CD4-positive, alpha-beta T cell treated with Interleukin-6 at 100 ng/mL for 8 hours (primary cell): ENCODE results near the gene SETSIP.
"Not testable (repeated sequence)": the region's sequence is repeated elsewhere in the genome, so short reads cannot be mapped to it uniquely, and the experiment has no call there.

Experiments used
- DNase-seq: peaks from one replicate; pipeline ENCODE4 v3.0.0-alpha.2; 2020; ENCODE audit warnings: mixed read lengths, low spot score

SETSIP gene

DNA sequence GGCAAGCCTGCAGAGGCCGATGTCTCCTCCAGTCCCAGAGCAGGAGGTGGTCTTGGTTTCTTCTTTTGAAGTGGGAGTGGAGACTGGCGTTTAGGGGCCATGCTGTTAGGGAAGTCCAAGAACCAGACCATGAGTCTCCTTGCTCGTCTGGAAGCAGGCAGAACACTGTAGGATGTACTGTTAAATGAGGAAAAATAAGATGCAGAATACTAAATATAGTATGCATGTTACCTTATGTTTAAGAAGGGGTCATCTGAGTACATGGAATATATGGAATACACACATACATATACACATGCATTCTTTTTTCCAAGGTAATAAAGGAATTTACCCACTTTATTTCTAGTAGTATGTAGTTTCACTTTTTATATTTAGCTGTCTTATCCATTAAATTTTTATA lies at the start of gene SETSIP:
SETSIP (minus strand) TSS at position 101 of the 400 bp plus-strand sequence; CDS start at position 101, 0 bp downstream.
- DNase-seq, result no peak

- no peak for DNase-seq
Measured at GRCh38 chr1:92123868-92124267, 48.7 kb upstream of the SETSIP start.

DNA sequence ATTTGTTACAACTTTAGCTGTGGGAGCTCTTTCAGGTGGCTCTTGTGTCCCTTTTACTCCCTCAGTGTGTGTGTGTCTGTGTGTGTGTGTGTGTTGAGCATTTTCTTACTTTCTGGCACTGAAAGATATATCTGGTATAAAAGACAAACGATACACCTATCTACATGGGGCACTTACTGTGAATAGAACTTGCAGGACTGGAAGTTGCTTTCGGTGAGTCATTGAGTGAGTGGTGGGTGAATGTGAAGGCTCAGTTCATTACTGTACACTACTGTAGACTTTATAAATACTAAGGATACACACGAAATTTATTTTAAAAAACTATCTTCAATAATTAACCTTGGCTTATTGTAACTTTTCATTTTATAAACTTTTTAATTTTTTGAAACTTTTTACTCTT lies 43.6 kb upstream of the SETSIP start:
- DNase-seq, result no peak

DNA sequence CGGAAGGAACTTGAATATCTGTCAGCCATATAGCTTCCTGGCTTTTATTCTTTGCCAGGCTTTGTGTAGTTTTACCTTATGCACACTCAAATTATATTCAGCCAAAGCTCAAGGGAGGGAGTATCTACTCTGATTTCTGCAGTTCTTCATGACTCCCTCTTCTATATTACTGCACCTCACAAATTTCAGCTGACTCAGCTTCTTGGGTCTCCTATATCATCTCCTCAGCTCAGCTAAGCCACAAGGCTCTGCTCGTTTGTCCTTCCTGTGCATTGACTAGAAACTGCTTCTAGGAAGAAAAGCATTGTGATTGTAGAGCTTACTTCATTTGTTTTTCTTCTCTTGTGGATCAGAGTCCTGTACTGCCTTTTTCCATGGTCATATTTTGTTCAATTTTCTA lies 42.3 kb upstream of the SETSIP start:
- DNase-seq, result no peak

GRCh38 chr1:92108631-92109030 lies 33.4 kb upstream of the SETSIP start:
- no peak for DNase-seq

DNA sequence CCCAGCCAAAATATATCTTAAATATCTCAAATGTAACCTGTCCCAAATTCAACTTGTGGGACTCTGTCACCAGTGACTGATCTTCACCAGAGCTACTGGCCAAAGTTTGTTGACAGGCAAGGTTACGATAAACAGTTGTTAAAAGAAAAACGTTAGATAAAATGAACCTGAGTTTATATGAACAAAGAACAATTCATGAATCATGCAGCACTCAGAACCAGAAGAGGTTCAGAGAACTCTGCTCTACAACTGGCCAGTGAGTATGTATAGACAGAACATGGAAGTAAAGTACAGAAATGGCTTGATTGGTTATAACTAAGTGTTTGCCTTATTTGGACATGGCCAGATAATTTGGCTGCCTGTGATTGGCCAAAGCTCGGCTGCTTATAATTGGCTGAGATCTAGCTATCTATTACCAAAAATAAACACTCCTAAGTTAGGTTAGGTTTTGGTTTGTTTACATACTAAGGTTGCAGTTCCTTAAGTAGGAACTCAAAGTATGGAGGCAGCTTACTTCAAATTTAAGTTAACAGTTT lies 30.4 kb upstream of the SETSIP start:
- DNase-seq, result no peak

DNA sequence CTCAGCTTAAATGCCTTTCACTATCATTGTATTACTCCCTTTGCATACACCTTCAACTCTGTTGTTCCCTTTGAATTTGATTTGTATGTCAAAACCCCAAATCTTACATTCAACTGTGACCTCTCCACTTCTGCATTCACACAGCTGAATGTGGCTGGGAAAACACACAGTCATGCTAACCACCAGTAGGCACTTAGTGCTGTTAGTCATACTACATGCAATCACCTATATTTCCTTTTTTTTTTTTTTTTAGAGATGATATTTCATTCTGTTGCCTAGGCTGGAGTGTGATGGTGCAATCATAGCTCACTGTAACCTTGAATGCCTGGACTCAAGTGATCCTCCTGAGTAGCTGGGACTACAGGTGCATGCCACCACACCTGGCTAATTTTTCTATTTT lies 21.1 kb upstream of the SETSIP start:
- DNase-seq, result no peak

- DNase-seq, result no peak
Measured at GRCh38 chr1:92095874-92096273, 20.7 kb upstream of the SETSIP start.

DNA sequence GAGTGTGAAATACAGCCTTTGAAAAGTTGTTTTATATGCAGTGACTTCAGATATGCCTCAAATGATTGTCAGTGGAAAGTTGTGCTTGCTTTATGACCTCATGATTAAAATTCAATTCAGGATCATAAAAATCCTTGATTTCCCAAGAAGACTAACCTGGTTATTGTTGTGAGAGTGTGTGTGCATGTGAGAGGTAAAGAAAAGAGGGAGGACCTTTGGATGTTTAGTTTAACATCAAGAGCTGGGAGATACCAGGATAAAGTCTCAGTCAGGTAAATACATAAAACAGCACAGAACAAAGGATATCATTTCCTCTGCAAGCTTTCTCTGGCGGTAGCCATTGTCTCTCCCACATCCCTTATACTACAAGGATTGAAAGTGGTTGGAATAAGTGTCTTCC lies 19.4 kb upstream of the SETSIP start:
- no peak for DNase-seq

DNA sequence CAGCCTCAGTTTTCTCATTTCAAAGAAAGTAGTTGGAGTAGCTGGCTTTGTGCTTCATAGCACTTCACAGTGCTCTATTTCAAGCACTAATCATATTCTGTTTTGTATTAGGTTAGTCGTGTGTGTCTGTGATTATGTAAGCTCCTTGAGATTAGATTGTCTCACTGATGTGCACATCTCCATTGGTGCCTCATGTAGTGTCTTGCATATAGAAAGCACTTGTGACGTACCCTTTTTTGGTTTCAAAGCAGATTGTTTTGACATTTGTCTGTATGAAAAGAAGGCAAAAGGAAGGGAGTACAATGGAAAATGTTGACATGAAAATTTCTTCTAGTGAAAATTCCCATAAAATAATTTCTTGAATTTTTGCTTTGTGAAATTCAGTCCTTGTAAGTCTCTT lies 18.9 kb upstream of the SETSIP start:
- DNase-seq, result no peak

GRCh38 chr1:92091625-92092024 lies 16.4 kb upstream of the SETSIP start:
- DNase-seq, result no peak

DNA sequence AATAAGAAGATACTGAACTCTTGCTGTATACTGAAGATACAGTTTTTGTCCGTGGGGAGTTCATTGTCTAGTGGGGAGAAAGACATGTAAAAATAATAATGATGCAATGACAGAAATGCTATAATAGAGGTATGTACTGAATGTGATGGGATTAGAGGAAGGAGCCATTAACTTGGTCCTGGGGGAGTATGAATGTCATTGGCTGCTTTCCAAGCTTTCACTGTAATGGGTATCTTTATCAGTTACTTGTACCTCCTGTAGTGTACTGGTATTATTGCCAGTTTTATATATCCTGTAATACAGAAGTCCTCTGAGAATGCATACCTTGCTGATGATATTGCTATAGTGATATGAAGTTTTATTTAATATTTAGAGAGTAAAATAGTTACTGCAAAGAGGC lies 12.3 kb upstream of the SETSIP start:
- DNase-seq, result no peak

DNA sequence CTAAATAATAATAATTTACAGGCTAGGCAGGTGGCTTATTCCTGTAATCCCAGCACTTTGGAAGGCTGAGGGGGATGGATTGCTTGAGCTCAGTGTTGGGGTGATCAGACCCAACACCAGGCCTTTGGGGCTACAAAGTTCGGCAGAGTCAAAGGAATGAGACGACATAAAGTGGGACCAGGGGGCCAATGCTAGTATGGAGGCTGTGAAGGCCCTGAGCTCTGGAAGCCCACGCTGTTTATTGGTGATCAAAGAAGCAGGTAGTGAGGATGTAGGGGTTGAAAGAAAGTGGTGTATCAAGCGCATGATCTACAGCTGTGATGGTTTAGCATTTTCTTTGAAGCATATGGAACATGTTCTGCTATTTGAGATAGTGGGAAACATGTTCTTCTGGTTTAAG lies 10.5 kb upstream of the SETSIP start:
- DNase-seq, result no peak

DNA sequence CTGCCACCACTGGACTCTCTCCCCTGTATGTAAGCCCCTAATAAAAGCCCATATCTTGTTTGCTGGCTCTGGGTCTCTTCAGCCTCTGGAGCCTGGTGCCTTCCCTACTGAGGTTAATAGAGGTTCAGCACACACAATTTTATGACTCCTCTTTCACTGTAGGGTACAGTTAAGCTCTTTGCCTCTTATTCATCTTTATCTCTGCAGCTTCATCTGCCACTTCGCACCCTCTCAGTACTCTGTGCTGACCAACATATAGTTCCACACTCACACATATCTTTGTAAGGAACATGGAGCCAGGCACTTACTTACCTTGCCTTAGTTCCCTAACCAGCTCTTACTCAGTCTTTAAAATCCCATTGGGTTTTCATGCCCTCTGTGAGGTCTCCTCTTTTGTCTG lies 9.4 kb upstream of the SETSIP start:
- no peak for DNase-seq

GRCh38 chr1:92081031-92081430 lies 5.8 kb upstream of the SETSIP start:
- DNase-seq, result no peak

GRCh38 chr1:92080128-92080985 lies 5.1 kb upstream of the SETSIP start, which contains the start of gene BTBD8:
BTBD8 (plus strand) TSS chr1:92080345; CDS start chr1:92080572, 227 bp downstream.
- DNase-seq, result peak; percentile 84

DNA sequence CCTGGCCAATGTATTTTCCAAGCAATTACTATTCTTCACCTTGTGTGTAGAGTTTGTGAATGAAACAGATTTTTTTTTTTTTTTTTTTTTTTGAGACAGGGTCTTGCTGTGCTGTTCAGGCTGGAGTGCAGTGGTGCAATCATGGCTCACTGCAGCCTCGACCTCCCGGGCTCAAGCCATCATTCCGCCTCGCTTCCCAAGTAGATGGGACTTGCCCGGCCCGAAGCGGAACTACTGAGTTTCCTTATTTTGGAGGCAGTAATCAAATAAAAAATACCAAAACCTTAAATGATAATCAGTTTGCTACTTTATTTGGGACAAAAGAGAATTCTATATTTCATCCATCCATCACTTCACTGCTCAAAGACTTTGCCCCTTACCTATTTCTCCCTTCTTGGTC lies 4.2 kb upstream of the SETSIP start:
- DNase-seq, result no peak

- DNase-seq, result not testable (repeated sequence)
Measured at GRCh38 chr1:92078077-92078476, 2.9 kb upstream of the SETSIP start.

DNA sequence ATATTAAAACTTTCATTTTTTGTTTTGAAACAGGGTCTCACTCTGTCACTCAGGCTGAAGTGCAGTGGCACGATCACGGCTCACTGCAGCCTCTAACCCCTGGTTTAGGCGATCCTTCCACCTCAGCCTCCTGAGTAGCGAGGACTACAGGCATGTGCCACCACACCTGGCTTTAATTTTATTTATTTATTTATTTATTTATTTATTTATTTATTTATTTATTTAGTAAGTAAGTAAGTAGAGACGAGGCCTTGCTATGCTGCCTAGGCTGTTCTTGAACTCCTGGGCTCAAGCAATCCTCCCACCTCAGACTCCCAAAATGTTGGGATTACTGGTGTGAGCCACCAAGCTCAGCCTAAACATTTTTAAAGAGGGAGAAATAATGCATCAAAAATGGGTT lies 1.2 kb upstream of the SETSIP start:
- no peak for DNase-seq

DNA sequence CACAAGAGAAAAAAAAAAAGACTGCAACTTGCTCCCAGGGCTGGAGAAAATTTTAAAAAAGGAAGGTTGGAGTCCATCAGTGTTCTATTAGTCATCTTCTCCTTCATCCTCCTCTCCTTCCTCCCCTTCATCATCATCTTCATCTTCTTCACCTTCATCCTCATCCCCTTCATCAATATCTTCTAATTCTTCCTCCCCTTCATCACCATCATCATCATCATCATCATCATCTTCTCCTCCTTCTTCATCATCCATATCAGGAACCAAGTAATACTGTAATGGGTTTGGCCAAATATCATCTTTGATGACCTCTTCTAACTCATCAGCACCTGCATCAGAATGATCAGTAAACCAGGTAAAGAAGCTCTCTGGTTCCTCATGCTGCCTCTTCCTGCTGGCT lies 765 bp downstream of the SETSIP start:
- DNase-seq, result not testable (repeated sequence)

DNA sequence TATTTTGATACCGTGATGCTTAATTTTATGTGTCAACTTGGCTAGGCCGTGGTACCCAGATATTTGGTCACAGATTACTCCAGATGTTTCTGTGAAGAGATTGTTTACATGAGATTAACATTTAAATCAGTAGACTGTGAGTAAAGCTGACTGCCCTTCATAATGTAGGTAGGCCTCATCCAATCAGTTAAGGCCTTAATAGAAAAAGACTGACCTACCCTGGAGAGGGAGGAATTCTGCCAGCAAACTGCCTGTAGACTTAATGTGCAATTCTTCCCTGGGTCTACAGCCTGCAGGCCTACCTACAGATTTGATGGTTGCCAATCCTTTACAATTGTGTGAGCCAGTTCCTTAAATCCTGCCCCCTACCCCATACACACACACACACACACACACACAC lies 4.3 kb downstream of the SETSIP start:
- DNase-seq, result no peak

GRCh38 chr1:92066321-92066720 lies 8.9 kb downstream of the SETSIP start:
- no peak for DNase-seq

- DNase-seq, result no peak
Measured at GRCh38 chr1:92065042-92065441, 10.2 kb downstream of the SETSIP start.

DNA sequence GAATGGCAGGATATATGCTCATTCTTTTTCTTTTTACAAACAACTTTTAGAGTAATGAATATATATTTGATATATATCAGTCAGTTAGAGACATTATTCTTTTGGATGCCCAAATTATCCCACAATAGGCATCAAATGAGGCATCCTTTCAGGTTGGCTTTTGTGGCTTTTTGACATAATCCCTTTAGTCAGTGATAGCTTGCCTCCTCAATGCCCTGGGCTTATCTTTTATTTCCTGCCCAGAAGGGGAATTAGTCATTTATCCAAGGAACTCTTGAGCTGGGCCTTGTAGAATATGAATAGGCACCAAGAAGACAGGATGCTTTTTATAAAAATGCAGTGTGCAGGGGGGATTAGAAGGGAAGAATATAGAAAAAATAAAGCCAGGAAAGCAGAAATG lies 23.3 kb downstream of the SETSIP start:
- no peak for DNase-seq
